Activated CD8-positive, alpha-beta T cell treated with anti-CD3 and anti-CD28 coated beads, Interleukin-2, amount 10 ng/mL, durations not matched to agents 7 days and 5 days (primary cell): ENCODE data around the gene PCDHB13. TPM values are rescaled to one million over a fixed set of nuclear protein-coding genes. Genes with fewer than 3 reads are reported as not detected.
"Not testable (repeated sequence)": the region's sequence is repeated elsewhere in the genome, so short reads cannot be mapped to it uniquely, and the experiment has no call there.

Experiments
- ATAC-seq: fragments of 150-1000 bp; cut with Tn5 transposase; one replicate; pipeline ENCODE4 v1.10.0; 2021; ENCODE audit warnings: moderate library complexity
- CTCF ChIA-PET: fragments of 350-600 bp; sonication (Branson Sonifier 250); formaldehyde crosslinking; loops from one replicate; lab custom pipeline; 2021; ENCODE audit warnings: antibody characterized with exemption; lab: Charles Lee
- POLR2A ChIA-PET: fragments of 350-600 bp; sonication (Branson Sonifier 250); formaldehyde crosslinking; loops from one replicate; lab custom pipeline; 2021; ENCODE audit warnings: antibody characterized with exemption; lab: Charles Lee
- DNase-seq: peaks from one replicate; pipeline ENCODE4 v3.0.0-alpha.2; 2020
- H3K27ac Mint-ChIP-seq: one replicate; pipeline ENCODE4 v1.8.0; 2021; ENCODE audit warnings: mild to moderate bottlenecking, mixed read lengths
- H3K27me3 Mint-ChIP-seq: one replicate; pipeline ENCODE4 v1.8.0; 2021; ENCODE audit warnings: low read depth, mixed read lengths
- H3K36me3 Mint-ChIP-seq: one replicate; pipeline ENCODE4 v1.8.0; 2021; ENCODE audit warnings: low read depth, mixed read lengths
- H3K4me1 Mint-ChIP-seq: one replicate; pipeline ENCODE4 v1.8.0; 2021; ENCODE audit warnings: low read depth, mixed read lengths
- H3K4me3 Mint-ChIP-seq: one replicate; pipeline ENCODE4 v1.8.0; 2021; ENCODE audit warnings: mild to moderate bottlenecking, mixed read lengths
- H3K9me3 Mint-ChIP-seq: one replicate; pipeline ENCODE4 v1.8.0; 2022; ENCODE audit warnings: mixed read lengths; ENCODE audit not compliant: insufficient read depth
- total RNA-seq, 2 experiments: library from RNA; stranded (reverse); gene quantifications; one replicate each; pipeline ENCODE4 v1.2.3, GENCODE V29; 2021

The PCDHB13 gene
- total RNA-seq, 2 experiments from 2014 or later: not detected

- H3K27ac Mint-ChIP-seq, H3K4me3 Mint-ChIP-seq, H3K4me1 Mint-ChIP-seq, H3K36me3 Mint-ChIP-seq, POLR2A ChIA-PET, CTCF ChIA-PET, DNase-seq, ATAC-seq: not testable (repeated sequence)
- Mint-ChIP-seq H3K9me3 (peaks cover 25% of the 10 kb centered on the region), H3K27me3 (peaks cover 17% of the 10 kb centered on the region)
Observed at GRCh38 chr5:141210849-141211248, 2.9 kb upstream of the PCDHB13 start.

GRCh38 chr5:141214583-141214982 is 864 bp downstream of the PCDHB13 start:
- CTCF ChIA-PET, DNase-seq, H3K27ac Mint-ChIP-seq, H3K36me3 Mint-ChIP-seq, POLR2A ChIA-PET, H3K4me3 Mint-ChIP-seq, ATAC-seq, H3K4me1 Mint-ChIP-seq: not testable (repeated sequence)
- H3K27me3 Mint-ChIP-seq: peaks cover 18% of the 10 kb centered on the region
- H3K9me3 Mint-ChIP-seq: peaks cover 27% of the 10 kb centered on the region

GRCh38 chr5:141215504-141215903 is 1.8 kb downstream of the PCDHB13 start:
- H3K4me3 Mint-ChIP-seq, POLR2A ChIA-PET, CTCF ChIA-PET, H3K36me3 Mint-ChIP-seq, H3K27ac Mint-ChIP-seq, H3K4me1 Mint-ChIP-seq, DNase-seq, ATAC-seq: not testable (repeated sequence)
- H3K9me3 Mint-ChIP-seq: peaks cover 22% of the 10 kb centered on the region
- H3K27me3 Mint-ChIP-seq: peaks cover 18% of the 10 kb centered on the region

- DNase-seq, POLR2A ChIA-PET, H3K4me1 Mint-ChIP-seq, H3K36me3 Mint-ChIP-seq, H3K27ac Mint-ChIP-seq, ATAC-seq, CTCF ChIA-PET, H3K4me3 Mint-ChIP-seq: not testable (repeated sequence)
- Mint-ChIP-seq H3K27me3 (peaks cover 18% of the 10 kb centered on the region), H3K9me3 (peaks cover 19% of the 10 kb centered on the region)
Observed at GRCh38 chr5:141216035-141216434, 2.3 kb downstream of the PCDHB13 start.

- H3K9me3 Mint-ChIP-seq: peaks cover 14% of the 10 kb centered on the region
- H3K4me3 Mint-ChIP-seq: no peak within 1 kb of the TSS
- H3K36me3 Mint-ChIP-seq: no peaks in the 10 kb centered on the region
- no peak for ATAC-seq
- H3K4me1 Mint-ChIP-seq: no peaks in the 10 kb centered on the region
- ChIA-PET CTCF (interaction anchor here (0.8 to 1.7 kb wide), 9 partner anchors 36 to 345 kb away, joined by 3 to 6 read pairs (median 4); partner anchors contain the start of genes PCDHB9, PCDHGA11, PCDHGB1 and TAF7), POLR2A (no interaction called here)
- no peak for DNase-seq
- no peak within 1 kb of the TSS for H3K27ac Mint-ChIP-seq
- peaks cover 5% of the 10 kb centered on the region for H3K27me3 Mint-ChIP-seq
Observed at GRCh38 chr5:141223112-141223783, 9.5 kb downstream of the PCDHB13 start, which contains the start of gene PCDHB14. Gene PCDHB14 (plus strand): TSS chr5:141223343. CDS start chr5:141223506, 163 bp downstream.

- DNase-seq, ATAC-seq, H3K4me1 Mint-ChIP-seq, H3K9me3 Mint-ChIP-seq, CTCF ChIA-PET, POLR2A ChIA-PET, H3K27me3 Mint-ChIP-seq, H3K4me3 Mint-ChIP-seq, H3K36me3 Mint-ChIP-seq, H3K27ac Mint-ChIP-seq: not testable (repeated sequence)
Observed at GRCh38 chr5:141224844-141225243, 11.1 kb downstream of the PCDHB13 start.

- H3K27ac Mint-ChIP-seq: not testable (repeated sequence)
Observed at GRCh38 chr5:141225421-141225820, 11.7 kb downstream of the PCDHB13 start.

GRCh38 chr5:141234109-141234667 is 20.5 kb downstream of the PCDHB13 start:
- no peaks in the 10 kb centered on the region for H3K4me1 Mint-ChIP-seq
- ATAC-seq (no peak), DNase-seq (no peak)
- no peak overlapping the region for H3K27ac Mint-ChIP-seq
- H3K4me3 Mint-ChIP-seq: no peak overlapping the region
- peaks cover 34% of the 10 kb centered on the region for H3K9me3 Mint-ChIP-seq
- CTCF ChIA-PET: interaction anchor here (1.0 to 1.2 kb wide), 3 partner anchors 8 to 324 kb away, joined by 3 to 4 read pairs (median 3); partner anchors contain the start of gene PCDHB11
- H3K27me3 Mint-ChIP-seq: peaks cover 7% of the 10 kb centered on the region
- peaks cover 6% of the 10 kb centered on the region for H3K36me3 Mint-ChIP-seq
- POLR2A ChIA-PET: no interaction called here

More at GRCh38 chr5:141225421-141225820, 11.7 kb downstream of the PCDHB13 start:
- ATAC-seq, H3K9me3 Mint-ChIP-seq, DNase-seq, H3K27me3 Mint-ChIP-seq, H3K4me3 Mint-ChIP-seq, H3K4me1 Mint-ChIP-seq, H3K36me3 Mint-ChIP-seq: not testable (repeated sequence)
- CTCF ChIA-PET: interaction anchor here (1.0 kb wide), 1 partner anchor 9 kb away, joined by 3 read pairs; no protein-coding TSS in a partner anchor
- POLR2A ChIA-PET: interaction anchor here (0.6 kb wide), 1 partner anchor 255 kb away, joined by 5 read pairs; no protein-coding TSS in a partner anchor

GRCh38 chr5:141235922-141236321 is 22.2 kb downstream of the PCDHB13 start:
- ATAC-seq, H3K4me1 Mint-ChIP-seq, DNase-seq, H3K36me3 Mint-ChIP-seq, H3K27ac Mint-ChIP-seq, H3K4me3 Mint-ChIP-seq, CTCF ChIA-PET: not testable (repeated sequence)
- H3K27me3 Mint-ChIP-seq: peaks cover 11% of the 10 kb centered on the region
- POLR2A ChIA-PET: interaction anchor here (0.6 kb wide), 1 partner anchor 352 kb away, joined by 3 read pairs; no protein-coding TSS in a partner anchor
- H3K9me3 Mint-ChIP-seq: peaks cover 46% of the 10 kb centered on the region

GRCh38 chr5:141236516-141237313 is 23.0 kb downstream of the PCDHB13 start:
- POLR2A ChIA-PET: interaction anchor here (0.6 kb wide), 1 partner anchor 351 kb away, joined by 3 read pairs; no protein-coding TSS in a partner anchor
- Mint-ChIP-seq H3K27me3 (peaks cover 13% of the 10 kb centered on the region), H3K4me1 (no peaks in the 10 kb centered on the region), H3K27ac (peak overlapping the region; percentile 50), H3K4me3 (no peak overlapping the region), H3K9me3 (peaks cover 45% of the 10 kb centered on the region), H3K36me3 (peaks cover 10% of the 10 kb centered on the region)
- CTCF ChIA-PET: no interaction called here
- DNase-seq (no peak), ATAC-seq (no peak)

GRCh38 chr5:141241496-141241895 is 27.8 kb downstream of the PCDHB13 start:
- Mint-ChIP-seq H3K4me1 (no peaks in the 10 kb centered on the region), H3K27me3 (peaks cover 10% of the 10 kb centered on the region), H3K4me3 (no peak overlapping the region), H3K9me3 (peaks cover 61% of the 10 kb centered on the region), H3K36me3 (peaks cover 6% of the 10 kb centered on the region), H3K27ac (no peak overlapping the region)
- ChIA-PET POLR2A (no interaction called here), CTCF (no interaction called here)
- DNase-seq (no peak), ATAC-seq (no peak)
